AG20443 (cell line): Measurements from ENCODE around the gene NSD1.
"Not testable (repeated sequence)": the region's sequence is repeated elsewhere in the genome, so short reads cannot be mapped to it uniquely, and the experiment has no call there.

Source experiments
- DNase-seq: peaks from one replicate; pipeline ENCODE4 v3.0.0; 2012; ENCODE audit warnings: low spot score, mixed read lengths

NSD1 gene

GRCh38 chr5:177330991-177331842 lies 197.6 kb downstream of the NSD1 start:
- DNase-seq = no peak

- DNase-seq = no peak
These were observed 198.7 kb downstream of the NSD1 start for GRCh38 chr5:177332031-177332895.

GRCh38 chr5:177332896-177333260 lies 199.3 kb downstream of the NSD1 start:
- no peak for DNase-seq

- no peak for DNase-seq
These were observed 200.0 kb downstream of the NSD1 start for GRCh38 chr5:177333420-177334154.

GRCh38 chr5:177334155-177334551 lies 200.6 kb downstream of the NSD1 start:
- DNase-seq = no peak

GRCh38 chr5:177334781-177335700 lies 201.5 kb downstream of the NSD1 start:
- no peak for DNase-seq

GRCh38 chr5:177335701-177336065 lies 202.1 kb downstream of the NSD1 start:
- DNase-seq = no peak

- DNase-seq = no peak
These were observed 202.5 kb downstream of the NSD1 start for GRCh38 chr5:177336112-177336511.

- no peak for DNase-seq
These were observed 203.3 kb downstream of the NSD1 start for GRCh38 chr5:177336603-177337494.

GRCh38 chr5:177338251-177339106 lies 204.9 kb downstream of the NSD1 start:
- no peak for DNase-seq

- DNase-seq = no peak
These were observed 205.6 kb downstream of the NSD1 start for GRCh38 chr5:177339107-177339638.

- not testable (repeated sequence) for DNase-seq
These were observed 209.4 kb downstream of the NSD1 start for GRCh38 chr5:177343000-177343399.

GRCh38 chr5:177343777-177344176 lies 210.2 kb downstream of the NSD1 start:
- DNase-seq = no peak

- DNase-seq = no peak
These were observed 211.3 kb downstream of the NSD1 start for GRCh38 chr5:177344891-177345290.

- no peak for DNase-seq
These were observed 213.2 kb downstream of the NSD1 start for GRCh38 chr5:177346820-177347219.

GRCh38 chr5:177347699-177348098 lies 214.1 kb downstream of the NSD1 start:
- no peak for DNase-seq

GRCh38 chr5:177349362-177349647 lies 215.7 kb downstream of the NSD1 start:
- no peak for DNase-seq

- DNase-seq = no peak
These were observed 216.2 kb downstream of the NSD1 start for GRCh38 chr5:177349762-177350161.
